Heart left ventricle (tissue), 16 donors: ENCODE results near the gene AKR1B1. TPM values are rescaled to one million over a fixed set of nuclear protein-coding genes. Genes with fewer than 3 reads are reported as not detected.

ENCODE experiments used
- ATAC-seq, 4 donors: fragments of 200-7000 bp; cut with Tn5 transposase; one replicate each; pipeline ENCODE4 v1.9.1; 2020 to 2022; ENCODE audit warnings: moderate library complexity in 4 of 4, mild to moderate bottlenecking in 3 of 4, moderate number of reproducible peaks in 1 of 4
- DNase-seq, 5 donors: peaks; one replicate each; pipeline ENCODE4 v3.0.0-alpha.2; 2020
- H3K27ac ChIP-seq, 12 donors: fragments of 200-600 bp; sonication (generic) in 4 of 12; one replicate each; pipeline versions ENCODE4 v1.5.0 to v1.8.0; 2016 to 2022; ENCODE audit warnings: mild to moderate bottlenecking in 2 of 12
- H3K27me3 ChIP-seq, 9 donors: fragments of 200-600 bp; sonication (generic) in 2 of 9; one replicate each; pipeline versions ENCODE4 v1.5.1 to v1.8.0; 2016 to 2022; ENCODE audit warnings: mild to moderate bottlenecking in 3 of 9
- H3K36me3 ChIP-seq, 9 donors: fragments of 200-600 bp; sonication (generic) in 2 of 9; one replicate each; pipeline versions ENCODE4 v1.5.0 to v1.8.0; 2018 to 2022; ENCODE audit warnings: mild to moderate bottlenecking in 2 of 9
- H3K4me1 ChIP-seq, 12 donors: fragments of 200-600 bp; sonication (generic) in 4 of 12; one replicate each; pipeline versions ENCODE4 v1.5.0 to v1.8.0; 2016 to 2022; ENCODE audit warnings: mild to moderate bottlenecking in 3 of 12
- H3K4me3 ChIP-seq, 12 donors: fragments of 200-600 bp; sonication (generic) in 4 of 12; one replicate each; pipeline versions ENCODE4 v1.5.0 to v1.8.0; 2017 to 2022; ENCODE audit warnings: mild to moderate bottlenecking in 9 of 12, moderate library complexity in 4 of 12
- H3K9me3 ChIP-seq, 12 donors: fragments of 200-600 bp; sonication (generic) in 4 of 12; one replicate each; pipeline versions ENCODE4 v1.5.0 to v1.8.0; 2016 to 2022; ENCODE audit warnings: mild to moderate bottlenecking in 1 of 12
- CTCF ChIP-seq, 12 donors: fragments of 200-600 bp; sonication (generic) in 4 of 12; IDR thresholded peaks; one replicate each; pipeline versions ENCODE4 v1.5.0 to v1.8.0; 2018 to 2022; ENCODE audit warnings: antibody characterized with exemption in 12 of 12, mild to moderate bottlenecking in 5 of 12
- POLR2A ChIP-seq, 2 donors: fragments of 450-650 bp; IDR thresholded peaks; one replicate each; pipeline ENCODE4 v1.6.1; 2017; ENCODE audit warnings: antibody characterized with exemption in 2 of 2, mild to moderate bottlenecking in 2 of 2, moderate library complexity in 2 of 2
- WGBS, 4 donors: extraction: QIAGEN DNeasy Blood & Tissue Kit in 2 of 4; methylation state at CpG; one replicate each; pipeline versions ENCODE4 v1.1.5 to v1.1.7; 2013 to 2018; 5-methylcytosine and 5-hydroxymethylcytosine counted together
- intact Hi-C, 10 donors: fragments of 100-400 bp; cut with DNase I; formaldehyde crosslinking; loops; one replicate each; pipeline versions ENCODE4 v1.11.1 to v1.14.2; 2022
- polyA plus RNA-seq, 2 donors: library from polyadenylated mRNA; stranded (reverse); fragments of 200-250 nt; gene quantifications; one replicate each; pipeline ENCODE4 v1.2.3, GENCODE V29; 2013
- total RNA-seq, 9 donors: library from RNA; depleted of rRNA in 2 of 9; stranded (reverse); fragments of >200 nt in 2 of 9; fragmentation: NEBNext Ultra II Directional in 3 of 9; extraction: Animal tissue kit (Norgen Biotek cat#: 25700) in 3 of 9; gene quantifications; one replicate each; pipeline versions ENCODE4 v1.1.0 to v1.2.4, GENCODE V29; 2016 to 2023
- donor health status: ischemic (EF 13 %, LVEDD 7.1; RV severe dilation, severe dysfunction).
- donor health status: healthy with polysubstance abuse.
- donor health status: DM: no; HTN: yes; CAD: no.
- donor health status: DM: no; HTN: no; CAD: no.
- donor health status: ischemic (EF 25% LVEDD 6.9; RV normal size, moderate dysfunction).
- donor health status: ischemic (EF 25% LVEDD 5.7; RV mildly dilated, moderate dysfunction).
- donor health status: healthy.
- donor health status: DM: yes; HTN: yes; CAD: no.
- donor health status: ischemic (EF 35%, LVEDD 5.7; RV mildly dilated, moderate dysfunction).
- donor health status: nonischemic (EF 11% LVEDD 7.7; RV severe dilation, severe dysfunction).
- donor health status: DM: yes; HTN: yes; CAD: no.
- donor health status: PGD.
- donor health status: ischemic (EF 29% LVEDD 5.4; RV normal size, mild dysfunction).
- donor health status: nonischemic (EF 23%, LVEDD 6.1; RV moderate dilation, normal function).

AKR1B1 gene
- total and polyA plus RNA-seq, 11 donors = 97.0 to 335 (median 185) TPM

DNA sequence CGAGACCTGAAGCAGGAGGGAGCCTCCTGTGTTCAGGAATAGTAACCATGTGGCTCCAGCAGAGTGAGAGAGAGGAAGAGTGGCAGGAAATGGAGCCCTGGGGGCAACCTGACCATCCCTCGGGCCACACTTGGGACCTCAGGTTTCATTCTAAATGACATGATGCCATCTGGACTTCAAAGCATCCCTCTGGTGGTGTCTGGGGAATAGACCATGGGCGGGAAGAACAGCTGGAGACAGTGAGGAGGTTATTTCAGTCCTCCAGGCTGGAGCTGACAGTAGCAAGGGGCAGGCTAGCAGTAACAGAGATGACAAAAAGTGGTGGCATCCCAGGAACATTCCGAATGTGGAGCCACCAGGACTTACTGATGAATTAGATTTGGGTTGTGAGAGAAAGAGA is 44.8 kb downstream of the AKR1B1 start:
- intact Hi-C loops = no loop called here
- ATAC-seq = no peak
- DNase-seq = no peak

GRCh38 chr7:134407311-134407710 is 51.6 kb downstream of the AKR1B1 start:
- no peak for TF ChIP-seq CTCF (IDR thresholded peaks at IDR 0.05)
- no peak for TF ChIP-seq POLR2A (IDR thresholded peaks at IDR 0.05)
- Histone ChIP-seq H3K4me1 (no peaks in the 10 kb centered on the region), H3K4me3 (no peak overlapping the region), H3K27me3 (peaks cover 0 to 5% (median 0%) of the 10 kb centered on the region in 9 donors), H3K9me3 (no peaks in the 10 kb centered on the region), H3K36me3 (no peaks in the 10 kb centered on the region), H3K27ac (no peak overlapping the region)
- WGBS, 4 donors = 61 to 69% (median 65%) methylated on average over 3 of the region's 3 CpGs
- intact Hi-C loops = no loop called here
- ATAC-seq (no peak), DNase-seq (no peak)

More for the DNA sequence above, 44.8 kb downstream of the AKR1B1 start:
- Histone ChIP-seq H3K36me3 (no peaks in the 10 kb centered on the region), H3K27ac (no peak overlapping the region), H3K4me1 (no peaks in the 10 kb centered on the region), H3K27me3 (peaks cover 0 to 5% (median 0%) of the 10 kb centered on the region in 9 donors), H3K4me3 (no peak overlapping the region), H3K9me3 (no peaks in the 10 kb centered on the region)
- TF ChIP-seq CTCF (IDR thresholded peaks at IDR 0.05) (no peak), POLR2A (IDR thresholded peaks at IDR 0.05) (no peak)
- 57 to 64% (median 58%) methylated on average over 4 of the region's 4 CpGs for WGBS, 4 donors

DNA sequence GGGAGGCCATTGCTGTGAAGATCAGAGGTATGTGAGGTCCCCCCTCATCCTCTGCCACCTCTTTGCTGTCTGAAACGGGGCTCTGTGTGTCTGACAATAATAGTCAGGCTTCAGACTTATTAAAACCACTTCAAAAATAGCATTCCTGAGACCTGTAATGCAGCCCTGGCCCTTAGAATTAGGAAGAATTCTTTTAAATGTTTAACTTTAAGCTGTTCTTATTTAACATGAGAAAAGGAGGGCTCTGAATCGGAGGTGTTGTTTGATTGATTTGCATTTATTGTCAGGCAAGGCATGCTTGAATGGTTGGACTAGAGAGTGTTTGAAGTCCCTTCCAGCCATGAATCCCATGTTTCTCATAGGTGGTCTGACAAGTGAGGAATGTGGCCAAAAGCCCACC is 52.5 kb downstream of the AKR1B1 start:
- H3K4me3 ChIP-seq = no peak overlapping the region
- no peaks in the 10 kb centered on the region for H3K36me3 ChIP-seq
- no peaks in the 10 kb centered on the region for H3K9me3 ChIP-seq
- TF ChIP-seq CTCF (IDR thresholded peaks at IDR 0.05) (no peak), POLR2A (IDR thresholded peaks at IDR 0.05) (no peak)
- ATAC-seq (no peak), DNase-seq (no peak)
- WGBS, 4 donors = 36 to 63% (median 59%) methylated on average over 2 of the region's 2 CpGs
- H3K27ac ChIP-seq = no peak overlapping the region
- peaks cover 0 to 10% (median 0%) of the 10 kb centered on the region in 9 donors for H3K27me3 ChIP-seq
- intact Hi-C loops = no loop called here
- no peaks in the 10 kb centered on the region for H3K4me1 ChIP-seq

- H3K36me3 ChIP-seq = no peaks in the 10 kb centered on the region
- H3K9me3 ChIP-seq = no peaks in the 10 kb centered on the region
- WGBS, 4 donors = 61 to 85% (median 73%) methylated on average over 3 of the region's 3 CpGs
- no peaks in the 10 kb centered on the region for H3K4me1 ChIP-seq
- no peak for TF ChIP-seq CTCF (IDR thresholded peaks at IDR 0.05)
- TF ChIP-seq POLR2A (IDR thresholded peaks at IDR 0.05) = no peak
- DNase-seq = no peak
- no peak overlapping the region for H3K27ac ChIP-seq
- no peak for ATAC-seq
- H3K27me3 ChIP-seq = peaks cover 0 to 10% (median 0%) of the 10 kb centered on the region in 9 donors
- intact Hi-C loops = no loop called here
- H3K4me3 ChIP-seq = no peak overlapping the region
Measured at GRCh38 chr7:134405299-134405698, 53.6 kb downstream of the AKR1B1 start.
